Suprapubic skin (tissue), 4 donors: ENCODE measurements around the gene VAT1L.

ENCODE experiments used
- EP300 ChIP-seq: sonication (generic); formaldehyde crosslinking; IDR thresholded peaks from one replicate; pipeline ENCODE4 v1.6.1; 2017; ENCODE audit warnings: antibody characterized with exemption
- POLR2AphosphoS5 ChIP-seq, 3 donors: sonication (generic); formaldehyde crosslinking; IDR thresholded peaks; one replicate each; pipeline ENCODE4 v1.6.1; 2017; ENCODE audit warnings: antibody characterized with exemption in 3 of 3
- TF ChIP-seq, protein P1 (sequence below), 2 donors: fragments of 200-600 bp in 1 of 2; fragments of 450-650 bp in 1 of 2; sonication (generic) in 1 of 2; IDR thresholded peaks; one replicate each; pipeline ENCODE4 v1.5.1; 2016 to 2019; ENCODE audit warnings: antibody characterized with exemption in 2 of 2, mild to moderate bottlenecking in 1 of 2, moderate library complexity in 1 of 2

DNA sequence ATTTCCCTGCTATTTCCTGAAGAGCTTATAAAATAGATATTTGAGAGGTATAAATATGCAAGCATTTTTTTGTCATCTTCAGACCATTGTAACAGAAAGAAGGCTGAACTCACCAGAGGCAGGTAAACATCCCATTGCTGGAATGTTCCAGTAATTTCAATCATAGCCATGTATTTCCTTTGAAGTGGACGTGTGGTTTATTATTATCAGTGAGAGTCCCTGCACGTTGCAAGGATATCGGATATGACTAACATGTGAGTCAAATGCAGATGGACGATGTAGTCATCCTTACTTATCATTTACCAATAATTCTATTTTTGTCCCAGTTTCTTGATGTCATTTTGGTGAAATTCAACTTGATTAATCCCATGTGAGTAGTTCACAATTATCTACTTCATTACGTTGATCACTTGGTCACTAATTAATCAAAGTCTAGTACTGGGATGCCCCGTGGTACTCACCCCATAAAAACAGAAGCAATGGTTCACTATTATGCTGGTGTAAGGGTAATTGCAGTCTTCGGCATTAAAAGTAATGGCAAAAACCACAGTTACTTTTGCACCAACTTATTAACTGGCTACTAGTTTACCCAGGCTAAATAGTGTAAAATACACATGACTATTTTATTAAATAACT is 89.5 kb downstream of the VAT1L start:
- TF ChIP-seq, protein P1, sequence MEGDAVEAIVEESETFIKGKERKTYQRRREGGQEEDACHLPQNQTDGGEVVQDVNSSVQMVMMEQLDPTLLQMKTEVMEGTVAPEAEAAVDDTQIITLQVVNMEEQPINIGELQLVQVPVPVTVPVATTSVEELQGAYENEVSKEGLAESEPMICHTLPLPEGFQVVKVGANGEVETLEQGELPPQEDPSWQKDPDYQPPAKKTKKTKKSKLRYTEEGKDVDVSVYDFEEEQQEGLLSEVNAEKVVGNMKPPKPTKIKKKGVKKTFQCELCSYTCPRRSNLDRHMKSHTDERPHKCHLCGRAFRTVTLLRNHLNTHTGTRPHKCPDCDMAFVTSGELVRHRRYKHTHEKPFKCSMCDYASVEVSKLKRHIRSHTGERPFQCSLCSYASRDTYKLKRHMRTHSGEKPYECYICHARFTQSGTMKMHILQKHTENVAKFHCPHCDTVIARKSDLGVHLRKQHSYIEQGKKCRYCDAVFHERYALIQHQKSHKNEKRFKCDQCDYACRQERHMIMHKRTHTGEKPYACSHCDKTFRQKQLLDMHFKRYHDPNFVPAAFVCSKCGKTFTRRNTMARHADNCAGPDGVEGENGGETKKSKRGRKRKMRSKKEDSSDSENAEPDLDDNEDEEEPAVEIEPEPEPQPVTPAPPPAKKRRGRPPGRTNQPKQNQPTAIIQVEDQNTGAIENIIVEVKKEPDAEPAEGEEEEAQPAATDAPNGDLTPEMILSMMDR (IDR thresholded peaks at IDR 0.05): no peak
- TF ChIP-seq POLR2AphosphoS5 (IDR thresholded peaks at IDR 0.05) (no peak), EP300 (no peak)
